IgD-negative memory B cell (primary cell): ENCODE results near the gene GUK1. TPM values are rescaled to one million over a fixed set of nuclear protein-coding genes. Genes with fewer than 3 reads are reported as not detected.
"Not testable (repeated sequence)": the region's sequence is repeated elsewhere in the genome, so short reads cannot be mapped to it uniquely, and the experiment has no call there.

Experiments
- H3K27ac Mint-ChIP-seq, 3 donors: one replicate each; pipeline ENCODE4 v1.8.0; 2020 to 2022; ENCODE audit warnings: mild to moderate bottlenecking in 3 of 3, mixed read lengths in 3 of 3, moderate library complexity in 1 of 3
- H3K27me3 Mint-ChIP-seq: one replicate; pipeline ENCODE4 v1.8.0; 2021; ENCODE audit warnings: mixed read lengths
- H3K36me3 Mint-ChIP-seq: one replicate; pipeline ENCODE4 v1.8.0; 2020; ENCODE audit warnings: mild to moderate bottlenecking, mixed read lengths
- H3K4me1 Mint-ChIP-seq, 3 donors: one replicate each; pipeline ENCODE4 v1.8.0; 2020 to 2022; ENCODE audit warnings: mixed read lengths in 3 of 3, mild to moderate bottlenecking in 1 of 3
- H3K4me3 Mint-ChIP-seq, 4 donors: one replicate each; pipeline ENCODE4 v1.8.0; 2020 to 2022; ENCODE audit warnings: mild to moderate bottlenecking in 4 of 4, mixed read lengths in 4 of 4, moderate library complexity in 3 of 4
- H3K9me3 Mint-ChIP-seq, 3 donors: one replicate each; pipeline ENCODE4 v1.8.0; 2020 to 2021; ENCODE audit warnings: mixed read lengths in 3 of 3, mild to moderate bottlenecking in 1 of 3
- polyA plus RNA-seq: library from polyadenylated mRNA; unstranded; fragments of 300-500 nt; fragmentation: Illumina TruSeq; gene quantifications from one replicate; pipeline ENCODE4 v1.2.3, GENCODE V29; 2021

Gene GUK1
- polyA plus RNA-seq, 1 donor from 2014 or later: 250 TPM

DNA sequence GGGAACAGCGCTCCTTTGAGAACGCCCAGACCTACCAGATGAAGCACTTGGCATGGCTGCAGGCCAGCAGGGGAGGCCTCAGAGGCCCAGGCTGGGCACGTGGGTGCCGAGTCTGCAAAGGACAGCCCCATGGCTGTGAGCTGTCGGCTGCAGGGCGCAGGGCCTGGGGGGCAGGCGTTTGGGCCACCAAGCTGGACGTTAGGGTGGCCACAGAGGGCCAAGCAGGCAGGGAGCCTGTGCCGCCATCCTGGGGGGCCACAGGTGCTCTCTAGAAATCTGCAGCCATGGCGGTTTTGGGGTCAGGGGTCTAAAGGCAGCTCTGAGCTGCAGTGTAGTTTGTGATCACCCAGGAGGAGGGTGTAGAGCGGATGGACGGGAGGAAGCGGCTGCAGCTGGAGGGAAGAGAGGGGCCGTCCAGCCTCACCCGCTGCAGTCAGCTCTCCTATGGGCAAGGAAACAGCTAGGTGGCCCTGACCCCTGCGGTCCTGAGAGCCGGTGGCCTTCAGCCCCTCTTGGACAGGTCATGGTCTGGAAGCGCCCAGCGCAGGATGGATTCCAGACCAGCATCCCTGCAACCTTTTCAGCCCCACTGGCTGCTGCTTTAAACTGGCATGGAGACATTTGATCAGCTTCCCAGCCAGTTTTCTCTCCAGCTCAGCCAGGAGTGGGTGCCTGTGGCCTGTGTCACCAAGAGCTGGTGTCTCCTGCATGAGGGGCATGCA is 36.5 kb downstream of the GUK1 start:
- Mint-ChIP-seq H3K27ac (no peak overlapping the region), H3K36me3 (no peaks in the 10 kb centered on the region), H3K9me3 (no peaks in the 10 kb centered on the region), H3K27me3 (no peaks in the 10 kb centered on the region), H3K4me3 (no peak overlapping the region), H3K4me1 (peaks cover 0 to 9% (median 5%) of the 10 kb centered on the region in 3 donors)

DNA sequence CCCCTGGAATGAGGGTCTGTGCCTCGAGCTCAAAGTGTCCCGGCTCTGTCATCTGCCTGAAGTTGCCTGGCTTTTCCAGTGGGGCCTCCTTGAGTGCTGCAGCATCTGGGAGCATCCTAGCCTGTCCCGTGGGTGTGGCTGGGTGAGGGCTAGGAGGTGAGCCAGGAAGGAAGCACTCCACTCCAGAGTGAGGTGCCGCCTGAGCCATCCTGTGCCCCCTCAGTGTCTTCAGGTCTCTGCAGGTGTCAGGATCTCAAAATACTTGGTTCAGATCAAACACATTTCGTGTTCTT is 37.0 kb downstream of the GUK1 start:
- Mint-ChIP-seq H3K9me3 (no peaks in the 10 kb centered on the region), H3K4me1 (peaks cover 0 to 8% (median 5%) of the 10 kb centered on the region in 3 donors), H3K36me3 (no peaks in the 10 kb centered on the region), H3K4me3 (no peak overlapping the region), H3K27ac (no peak overlapping the region), H3K27me3 (no peaks in the 10 kb centered on the region)

DNA sequence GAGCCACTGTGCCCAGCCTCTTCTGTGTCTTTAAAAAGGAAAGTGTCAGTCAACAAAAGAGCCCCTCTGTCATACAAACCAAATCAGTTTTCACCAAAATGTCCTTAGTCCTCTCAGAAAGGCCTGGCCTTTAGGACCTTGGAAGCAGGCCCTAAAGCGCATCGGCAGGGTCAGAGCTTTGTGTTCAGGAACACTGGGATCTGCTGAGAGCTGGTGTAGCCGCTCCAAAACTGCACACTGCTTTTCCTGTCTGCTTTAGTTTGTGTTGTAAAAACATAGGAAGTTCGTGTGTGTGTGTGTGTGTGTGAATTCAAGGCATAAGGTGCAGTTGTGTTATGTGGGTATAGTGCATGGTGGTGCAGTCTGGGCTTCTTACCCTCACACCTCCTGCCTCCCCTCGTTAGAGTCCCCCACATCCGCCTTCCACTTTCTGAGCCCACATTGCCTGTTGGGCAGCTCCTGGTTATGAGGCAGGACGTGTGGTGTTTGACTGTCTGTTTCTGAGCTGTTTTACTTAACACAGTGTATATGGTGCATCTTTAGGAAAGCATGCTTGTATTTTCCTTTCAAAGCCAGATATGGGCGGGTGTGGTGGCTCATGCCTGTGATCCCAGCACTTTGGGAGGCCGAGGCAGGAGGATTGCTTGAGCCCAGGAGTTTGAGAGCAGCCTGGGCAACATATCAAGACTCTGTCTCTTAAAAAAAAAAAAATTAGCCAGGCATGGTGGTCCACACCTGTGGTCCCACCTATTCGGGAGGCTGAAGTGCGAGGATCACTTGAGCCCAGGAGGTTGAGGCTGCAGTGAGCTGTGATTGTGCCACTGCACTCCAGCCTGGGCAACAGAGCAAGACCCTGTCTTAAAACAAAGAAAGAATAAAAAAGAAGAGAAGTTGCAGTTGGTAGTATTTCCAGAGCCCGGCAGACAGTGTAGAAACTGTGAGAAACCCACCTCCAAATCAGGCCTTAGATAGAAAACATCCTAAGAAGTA is 37.9 kb downstream of the GUK1 start:
- H3K27ac Mint-ChIP-seq: peak overlapping the region in 2 of 3 donors; percentile 59 to 77
- H3K9me3 Mint-ChIP-seq: no peaks in the 10 kb centered on the region
- no peaks in the 10 kb centered on the region for H3K27me3 Mint-ChIP-seq
- no peak overlapping the region for H3K4me3 Mint-ChIP-seq
- H3K36me3 Mint-ChIP-seq: no peaks in the 10 kb centered on the region
- peaks cover 0 to 5% (median under 1%) of the 10 kb centered on the region in 3 donors for H3K4me1 Mint-ChIP-seq

DNA sequence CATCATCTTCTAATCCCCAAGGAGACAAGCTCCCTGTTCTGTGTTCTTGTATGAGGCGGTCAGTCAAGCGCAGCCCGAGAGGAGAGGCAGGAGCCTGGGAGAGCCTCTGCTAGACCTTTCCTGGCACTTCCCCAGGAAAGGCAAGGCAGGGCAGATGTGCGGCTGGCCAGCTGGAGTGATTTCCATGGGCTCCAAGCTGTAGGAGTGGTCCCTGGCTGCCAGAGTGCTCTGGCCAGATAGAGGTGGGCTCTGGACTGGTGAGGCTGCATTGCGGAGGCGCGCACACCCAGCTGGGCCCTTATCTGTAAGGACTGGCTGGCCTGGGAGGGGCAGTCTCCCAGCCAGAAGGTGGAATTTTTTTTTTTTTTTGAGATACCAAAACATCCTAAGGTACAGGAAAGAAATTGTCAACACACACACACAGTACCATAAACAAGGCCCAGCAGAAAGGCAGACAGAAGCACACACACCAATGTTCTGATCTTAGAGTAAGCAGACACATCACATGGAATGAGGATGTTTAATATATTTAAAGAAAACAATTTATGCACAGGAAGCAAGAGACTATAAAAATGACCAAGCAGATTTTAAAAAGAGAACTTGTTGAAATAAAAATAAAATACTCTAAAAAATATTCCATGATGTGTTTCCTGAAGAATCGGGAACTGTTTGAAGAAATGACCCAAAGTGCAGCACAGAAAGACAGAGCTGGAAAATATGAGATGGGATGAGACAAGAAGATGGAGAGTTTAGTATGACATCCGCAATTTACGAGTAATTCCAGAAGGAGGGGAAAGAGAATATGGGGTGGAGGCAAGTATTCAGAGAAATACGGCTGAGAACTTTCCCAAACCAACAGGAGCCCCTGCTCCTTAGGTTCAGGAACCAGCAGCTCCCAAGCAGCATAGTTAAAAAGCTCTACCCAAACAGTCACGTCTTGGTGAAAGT is 38.9 kb downstream of the GUK1 start:
- H3K36me3 Mint-ChIP-seq: no peaks in the 10 kb centered on the region
- H3K27me3 Mint-ChIP-seq: no peaks in the 10 kb centered on the region
- peak overlapping the region in 1 of 3 donors; percentile 51 for H3K27ac Mint-ChIP-seq
- H3K4me3 Mint-ChIP-seq: no peak overlapping the region
- H3K4me1 Mint-ChIP-seq: peaks cover 0 to 5% (median 0%) of the 10 kb centered on the region in 3 donors
- no peaks in the 10 kb centered on the region for H3K9me3 Mint-ChIP-seq

DNA sequence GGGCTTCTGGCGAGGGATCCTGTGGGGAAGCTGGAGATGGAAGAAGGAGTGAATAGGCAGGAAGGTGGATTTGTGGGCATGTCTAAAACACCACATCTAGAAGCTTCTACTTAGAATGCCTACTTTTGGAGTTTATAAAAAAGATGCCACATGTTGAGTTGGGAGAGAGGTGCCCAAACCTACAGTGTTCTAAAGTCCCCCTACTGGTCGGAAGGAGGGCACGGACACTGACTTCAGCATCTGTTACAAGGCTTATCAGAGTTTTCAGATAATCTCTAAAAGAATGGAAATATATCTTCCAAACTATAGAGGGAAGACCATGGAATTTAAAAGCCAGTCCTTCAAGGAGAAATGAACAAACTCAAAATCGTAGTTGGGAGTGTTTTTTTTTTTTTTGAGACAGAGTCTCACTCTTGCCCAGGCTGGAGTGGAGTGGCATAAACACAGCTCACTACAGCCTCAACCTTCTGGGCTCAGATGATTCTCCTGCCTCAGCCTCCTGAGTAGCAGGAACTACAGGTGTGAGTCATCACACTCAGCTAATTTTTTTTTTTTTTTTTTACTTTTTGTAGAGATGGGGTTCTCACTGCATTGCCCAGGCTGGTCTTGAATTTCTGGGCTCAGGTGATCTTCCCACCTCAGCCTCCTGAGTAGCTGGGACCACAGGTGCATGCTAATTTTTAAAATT is 40.3 kb downstream of the GUK1 start:
- H3K27ac Mint-ChIP-seq: peak overlapping the region in 2 of 3 donors; percentile 14 to 90
- H3K4me3 Mint-ChIP-seq: no peak overlapping the region
- peaks cover 0 to 5% (median 0%) of the 10 kb centered on the region in 3 donors for H3K4me1 Mint-ChIP-seq
- no peaks in the 10 kb centered on the region for H3K36me3 Mint-ChIP-seq
- no peaks in the 10 kb centered on the region for H3K9me3 Mint-ChIP-seq
- no peaks in the 10 kb centered on the region for H3K27me3 Mint-ChIP-seq

DNA sequence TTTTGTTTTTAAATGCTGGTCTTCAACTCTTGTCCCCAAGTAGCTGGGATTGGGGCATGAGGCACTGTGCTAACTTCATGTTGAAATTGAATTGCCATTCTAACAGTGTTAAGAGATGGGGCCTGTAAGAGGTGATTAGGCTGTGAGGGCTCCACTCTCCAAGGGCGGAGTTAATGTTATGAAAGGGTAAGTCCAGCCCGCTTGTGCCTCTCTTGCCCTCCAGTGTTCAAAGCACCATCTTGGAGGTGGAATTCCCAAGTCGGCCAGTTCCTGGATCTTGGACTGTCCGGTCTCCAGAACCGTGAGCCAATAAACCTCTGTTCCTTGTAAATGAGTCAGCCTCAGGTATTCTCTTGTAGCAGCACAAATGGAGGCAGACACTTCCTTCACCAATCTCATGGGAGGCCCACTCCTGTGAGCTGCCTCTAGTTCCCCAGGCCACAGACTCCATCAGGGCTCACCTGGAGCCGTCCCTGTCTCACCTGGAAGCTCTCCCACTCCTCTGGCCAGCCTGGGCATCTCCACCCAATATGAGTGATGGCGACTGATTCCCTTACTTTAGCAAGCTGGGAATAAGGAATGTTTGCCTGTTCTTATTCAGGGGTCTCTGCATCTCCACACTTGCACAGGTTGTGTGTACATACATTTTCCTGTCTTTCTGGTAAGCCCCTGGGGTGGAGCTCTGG is 41.0 kb downstream of the GUK1 start:
- peaks cover 0 to 5% (median 0%) of the 10 kb centered on the region in 3 donors for H3K4me1 Mint-ChIP-seq
- no peak overlapping the region for H3K4me3 Mint-ChIP-seq
- no peak overlapping the region for H3K27ac Mint-ChIP-seq
- no peaks in the 10 kb centered on the region for H3K27me3 Mint-ChIP-seq
- H3K9me3 Mint-ChIP-seq: no peaks in the 10 kb centered on the region
- no peaks in the 10 kb centered on the region for H3K36me3 Mint-ChIP-seq

DNA sequence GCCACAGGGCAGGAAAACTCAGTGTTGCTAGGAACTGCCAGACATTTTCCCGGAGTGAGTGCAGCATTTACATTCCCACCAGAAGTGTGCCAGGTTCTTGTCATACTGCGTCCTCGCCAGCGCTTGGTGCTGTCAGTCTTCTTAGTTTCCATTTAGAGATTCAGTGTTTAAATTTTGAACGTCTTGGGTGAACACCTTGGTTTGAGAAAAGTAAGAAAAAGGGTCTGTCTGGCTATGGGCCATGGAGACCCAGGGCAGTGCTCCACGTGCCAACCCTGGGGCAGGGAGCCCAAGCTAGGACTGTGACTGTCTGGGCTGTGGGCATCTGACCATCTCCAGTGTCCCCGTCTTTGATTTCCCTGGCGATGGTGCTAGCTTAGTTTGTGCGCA is 41.6 kb downstream of the GUK1 start:
- Mint-ChIP-seq H3K4me3 (no peak overlapping the region), H3K27ac (no peak overlapping the region), H3K27me3 (no peaks in the 10 kb centered on the region), H3K9me3 (no peaks in the 10 kb centered on the region), H3K4me1 (peaks cover 0 to 5% (median 0%) of the 10 kb centered on the region in 3 donors), H3K36me3 (no peaks in the 10 kb centered on the region)

DNA sequence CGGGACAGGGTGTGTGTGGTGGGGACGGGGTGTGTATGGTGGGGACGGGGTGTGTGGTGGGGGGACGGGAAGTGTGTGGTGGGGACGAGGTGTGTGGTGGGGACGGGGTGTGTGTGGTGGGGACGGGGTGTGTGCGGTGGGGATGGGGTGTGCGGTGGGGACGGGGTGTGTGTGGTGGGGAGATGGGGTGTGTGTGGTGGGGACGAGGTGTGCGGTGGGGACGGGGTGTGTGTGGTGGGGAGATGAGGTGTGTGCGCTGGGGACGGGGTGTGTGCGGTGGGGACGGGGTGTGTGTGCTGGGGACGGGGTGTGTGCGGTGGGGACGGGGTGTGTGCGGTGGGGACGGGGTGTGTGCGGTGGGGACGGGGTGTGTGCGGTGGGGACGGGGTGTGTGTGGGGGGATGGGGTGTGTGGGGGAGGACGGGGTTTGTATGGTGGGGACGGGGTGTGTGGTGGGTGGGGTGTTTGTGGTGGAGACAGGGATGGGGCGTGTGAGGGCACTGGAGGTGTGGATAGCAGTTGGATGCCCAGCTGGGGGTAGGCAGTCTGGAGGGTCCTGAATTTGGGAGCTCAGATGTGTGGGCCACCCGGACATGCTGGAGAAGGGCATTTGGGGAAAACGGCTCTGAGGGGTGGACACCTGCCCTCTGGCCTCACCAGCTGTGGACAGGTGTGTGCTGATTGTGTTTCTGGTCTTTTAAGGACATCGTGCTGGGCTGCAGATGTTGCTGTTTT is 42.4 kb downstream of the GUK1 start:
- Mint-ChIP-seq H3K9me3 (no peaks in the 10 kb centered on the region), H3K27me3 (no peaks in the 10 kb centered on the region), H3K4me1 (peaks cover 0 to 5% (median 0%) of the 10 kb centered on the region in 3 donors), H3K27ac (no peak overlapping the region), H3K4me3 (no peak overlapping the region), H3K36me3 (no peaks in the 10 kb centered on the region)

DNA sequence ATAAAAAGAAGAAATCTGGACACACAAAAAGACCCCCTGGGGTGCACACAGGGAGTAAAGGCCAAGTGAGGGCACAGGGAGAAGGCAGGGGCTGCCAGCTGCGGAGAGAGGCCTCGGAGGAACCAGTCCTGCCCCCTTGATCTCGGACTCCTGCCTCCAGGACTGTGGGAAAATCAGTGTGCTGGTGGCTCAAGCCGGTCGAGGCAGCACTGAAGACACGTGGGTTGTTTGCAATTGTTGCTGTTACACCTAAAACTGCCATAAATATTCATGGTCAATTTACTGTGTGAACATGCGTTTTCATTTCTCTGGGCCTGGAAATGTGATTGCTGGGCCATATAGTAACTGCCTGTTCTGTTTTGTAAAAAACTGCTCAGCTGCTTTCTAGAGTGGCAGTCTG is 44.1 kb downstream of the GUK1 start:
- H3K4me3 Mint-ChIP-seq: no peak overlapping the region
- no peaks in the 10 kb centered on the region for H3K27me3 Mint-ChIP-seq
- peaks cover 0 to 4% (median 0%) of the 10 kb centered on the region in 3 donors for H3K9me3 Mint-ChIP-seq
- H3K27ac Mint-ChIP-seq: peak overlapping the region in 1 of 3 donors; percentile 13
- no peaks in the 10 kb centered on the region for H3K36me3 Mint-ChIP-seq
- H3K4me1 Mint-ChIP-seq: peaks cover 0 to 5% (median 0%) of the 10 kb centered on the region in 3 donors

DNA sequence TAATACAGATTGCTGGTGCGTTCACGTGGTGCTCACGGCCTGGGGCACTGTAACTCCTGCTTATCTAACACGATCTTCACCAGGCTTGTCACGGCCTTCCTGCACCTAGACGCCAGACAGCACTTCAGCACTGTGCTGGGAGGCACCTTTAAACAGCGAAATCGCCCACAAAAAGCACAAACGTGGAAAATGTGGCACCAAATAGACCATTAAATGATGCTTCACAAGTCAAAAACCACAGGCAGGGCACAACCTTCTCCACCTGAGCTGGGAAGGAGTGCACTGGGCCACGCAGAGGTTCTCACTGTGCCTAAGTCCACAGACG is 45.5 kb downstream of the GUK1 start:
- H3K36me3 Mint-ChIP-seq: no peaks in the 10 kb centered on the region
- no peaks in the 10 kb centered on the region for H3K4me1 Mint-ChIP-seq
- peak overlapping the region in 1 of 3 donors; percentile 65 for H3K27ac Mint-ChIP-seq
- H3K4me3 Mint-ChIP-seq: no peak overlapping the region
- H3K27me3 Mint-ChIP-seq: no peaks in the 10 kb centered on the region
- H3K9me3 Mint-ChIP-seq: peaks cover 0 to 4% (median 0%) of the 10 kb centered on the region in 3 donors

DNA sequence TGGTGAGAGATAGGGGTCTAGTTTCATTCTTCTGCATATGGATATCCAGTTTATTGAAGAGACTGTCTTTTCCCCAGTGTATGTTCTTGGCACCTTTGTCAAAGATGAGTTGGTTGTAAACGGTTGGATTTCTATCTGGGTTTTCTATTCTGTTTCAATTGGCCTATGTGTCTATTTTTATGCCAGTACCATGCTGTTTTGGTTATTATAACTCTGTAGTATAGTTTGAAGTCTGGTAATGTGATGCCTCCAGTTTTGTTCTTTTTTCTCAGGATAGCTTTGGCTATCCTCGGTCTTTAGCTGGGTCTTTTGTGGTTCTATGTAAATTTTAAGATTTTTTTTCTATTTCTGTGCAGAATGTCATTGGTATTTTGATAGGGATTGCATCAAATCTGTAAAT is 48.2 kb downstream of the GUK1 start:
- H3K4me3 Mint-ChIP-seq, H3K36me3 Mint-ChIP-seq, H3K9me3 Mint-ChIP-seq, H3K4me1 Mint-ChIP-seq, H3K27me3 Mint-ChIP-seq: not testable (repeated sequence)
- H3K27ac Mint-ChIP-seq: peak overlapping the region in 1 of 3 donors; percentile 55

DNA sequence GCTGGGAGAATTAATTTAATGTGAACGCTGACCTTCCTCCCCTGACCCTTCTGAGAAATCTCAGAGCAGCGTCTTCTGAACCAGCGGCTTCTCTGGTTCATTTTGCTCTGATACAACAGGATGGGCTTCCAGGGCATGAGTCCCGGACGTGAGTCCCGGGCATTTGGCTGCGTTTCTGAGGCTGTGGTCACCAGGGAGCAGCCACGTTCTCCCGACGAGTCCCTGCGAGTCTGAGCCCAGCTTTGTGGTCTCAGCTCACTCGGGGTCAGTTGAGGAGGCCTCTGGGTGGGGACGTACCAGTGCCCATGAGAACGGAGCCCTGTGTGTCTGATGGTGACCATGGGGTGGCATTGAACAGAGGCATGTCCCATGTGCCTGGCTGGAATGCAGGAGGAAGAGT is 50.1 kb downstream of the GUK1 start:
- H3K4me3 Mint-ChIP-seq: no peak overlapping the region
- H3K27ac Mint-ChIP-seq: no peak overlapping the region
- H3K36me3 Mint-ChIP-seq: no peaks in the 10 kb centered on the region

DNA sequence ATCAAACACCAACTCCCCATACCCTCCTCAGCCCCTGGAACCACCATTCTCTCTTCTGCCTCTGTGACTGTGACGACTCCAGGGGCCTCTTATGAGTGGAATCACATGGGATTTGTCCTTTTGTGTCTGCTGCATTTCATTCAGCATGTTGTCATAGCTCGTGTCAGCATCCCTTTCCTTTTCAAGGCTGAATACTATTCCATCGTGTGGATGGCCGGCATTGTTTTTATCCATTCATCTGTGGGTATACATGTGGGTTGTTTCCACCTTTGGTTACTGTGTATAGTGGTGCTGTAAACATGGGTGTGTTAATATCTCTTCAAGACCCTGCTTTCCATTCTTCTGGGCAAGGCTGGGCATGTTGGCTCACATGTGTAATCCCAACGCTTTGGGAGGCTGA is 50.7 kb downstream of the GUK1 start:
- H3K27me3 Mint-ChIP-seq: no peaks in the 10 kb centered on the region
- H3K36me3 Mint-ChIP-seq: no peaks in the 10 kb centered on the region
- H3K27ac Mint-ChIP-seq: no peak overlapping the region
- H3K4me1 Mint-ChIP-seq: peaks cover 0 to 5% (median 0%) of the 10 kb centered on the region in 3 donors
- no peak overlapping the region for H3K4me3 Mint-ChIP-seq
- peaks cover 0 to 4% (median 0%) of the 10 kb centered on the region in 3 donors for H3K9me3 Mint-ChIP-seq

More for the DNA sequence above, 50.1 kb downstream of the GUK1 start:
- no peaks in the 10 kb centered on the region for H3K27me3 Mint-ChIP-seq
- peaks cover 0 to 5% (median 0%) of the 10 kb centered on the region in 3 donors for H3K4me1 Mint-ChIP-seq
- H3K9me3 Mint-ChIP-seq: peaks cover 0 to 4% (median 0%) of the 10 kb centered on the region in 3 donors
